AG10803 (cell line): ENCODE results near the gene OTOR.

Source experiments
- DNase-seq: peaks from one replicate; pipeline ENCODE4 v3.0.0; 2010; ENCODE audit warnings: low read depth
- H3K4me3 ChIP-seq: 2 replicates; pipeline ENCODE4 v1.5.1; 2011; ENCODE audit warnings: mild to moderate bottlenecking, low read length, control low read depth
- CTCF ChIP-seq: conservative IDR thresholded peaks from 2 replicates; pipeline ENCODE4 v1.5.1; 2011; ENCODE audit warnings: mild to moderate bottlenecking, low read length, control low read depth, inconsistent platforms

OTOR gene

GRCh38 chr20:16747291-16747811 is 807 bp upstream of the OTOR start:
- no peak for TF ChIP-seq CTCF
- no peak overlapping the region for H3K4me3 ChIP-seq
- DNase-seq: no peak

DNA sequence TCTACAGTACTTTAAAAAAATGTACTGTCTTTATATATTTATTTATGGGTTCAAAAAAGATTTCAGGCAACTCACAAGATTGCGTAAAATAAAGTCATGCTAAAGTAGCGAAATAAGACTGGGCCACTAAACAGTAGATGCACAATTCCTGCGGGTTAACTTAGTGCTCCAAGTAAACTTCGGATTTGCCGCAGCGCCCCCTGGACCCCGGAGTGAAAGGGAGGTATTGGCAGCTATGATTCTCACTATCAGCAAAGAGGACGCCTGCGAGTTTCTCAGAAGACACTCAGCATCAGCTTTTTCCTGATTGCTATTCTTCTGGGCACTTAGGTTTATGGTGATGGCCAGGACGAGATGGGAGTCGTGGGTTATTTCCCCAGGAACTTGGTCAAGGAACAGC is 1.4 kb downstream of the OTOR start:
- no peak for TF ChIP-seq CTCF
- H3K4me3 ChIP-seq: no peak overlapping the region
- no peak for DNase-seq

DNA sequence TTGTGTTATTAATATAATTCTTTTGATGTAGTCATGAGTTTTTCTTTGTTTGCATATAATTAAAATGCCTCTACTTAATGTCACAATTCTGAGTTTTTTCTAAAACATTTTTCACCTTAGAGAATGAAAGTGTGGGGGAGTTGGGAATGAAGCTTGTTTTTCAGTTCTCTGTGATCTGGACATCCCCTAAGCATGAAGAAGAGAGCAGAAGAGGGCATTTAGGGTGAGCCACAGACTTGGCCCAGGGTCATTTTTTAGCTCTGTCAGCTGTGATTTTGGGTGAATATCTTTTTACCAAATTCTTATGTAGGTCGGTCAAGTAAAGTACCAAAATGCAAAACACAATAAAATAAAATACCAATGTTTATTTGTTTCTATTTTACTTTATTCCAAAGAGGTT is 3.9 kb downstream of the OTOR start:
- DNase-seq: no peak
- TF ChIP-seq CTCF: no peak
- no peak overlapping the region for H3K4me3 ChIP-seq

DNA sequence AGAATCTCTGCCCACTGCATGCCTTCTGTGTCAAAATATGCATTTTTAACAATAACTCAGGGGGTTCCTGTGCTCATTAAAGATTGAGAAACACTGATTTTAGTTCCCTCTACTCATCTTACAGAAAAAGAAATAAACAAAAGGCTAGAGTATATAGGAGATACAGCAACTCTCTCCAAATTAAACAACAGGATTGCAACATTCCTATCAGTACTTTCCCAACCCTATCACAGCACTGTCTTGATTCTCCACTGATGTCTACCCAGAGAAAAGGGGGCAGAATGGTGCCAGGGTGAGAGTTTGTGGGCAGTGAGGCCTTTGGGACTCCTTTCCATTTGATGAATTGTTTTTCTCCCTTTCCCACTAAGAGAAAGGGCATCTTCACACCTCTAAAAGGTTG is 4.7 kb downstream of the OTOR start:
- H3K4me3 ChIP-seq: no peak overlapping the region
- no peak for DNase-seq
- TF ChIP-seq CTCF: no peak

- H3K4me3 ChIP-seq: no peak overlapping the region
- DNase-seq: no peak
- no peak for TF ChIP-seq CTCF
Observed at GRCh38 chr20:16758454-16759180, 10.5 kb downstream of the OTOR start.

- TF ChIP-seq CTCF: no peak
- H3K4me3 ChIP-seq: no peak overlapping the region
- no peak for DNase-seq
Observed at GRCh38 chr20:16759181-16759563, 11.0 kb downstream of the OTOR start.
